ENCODE measurements around the gene SLC2A1.

The SLC2A1 gene

DNA sequence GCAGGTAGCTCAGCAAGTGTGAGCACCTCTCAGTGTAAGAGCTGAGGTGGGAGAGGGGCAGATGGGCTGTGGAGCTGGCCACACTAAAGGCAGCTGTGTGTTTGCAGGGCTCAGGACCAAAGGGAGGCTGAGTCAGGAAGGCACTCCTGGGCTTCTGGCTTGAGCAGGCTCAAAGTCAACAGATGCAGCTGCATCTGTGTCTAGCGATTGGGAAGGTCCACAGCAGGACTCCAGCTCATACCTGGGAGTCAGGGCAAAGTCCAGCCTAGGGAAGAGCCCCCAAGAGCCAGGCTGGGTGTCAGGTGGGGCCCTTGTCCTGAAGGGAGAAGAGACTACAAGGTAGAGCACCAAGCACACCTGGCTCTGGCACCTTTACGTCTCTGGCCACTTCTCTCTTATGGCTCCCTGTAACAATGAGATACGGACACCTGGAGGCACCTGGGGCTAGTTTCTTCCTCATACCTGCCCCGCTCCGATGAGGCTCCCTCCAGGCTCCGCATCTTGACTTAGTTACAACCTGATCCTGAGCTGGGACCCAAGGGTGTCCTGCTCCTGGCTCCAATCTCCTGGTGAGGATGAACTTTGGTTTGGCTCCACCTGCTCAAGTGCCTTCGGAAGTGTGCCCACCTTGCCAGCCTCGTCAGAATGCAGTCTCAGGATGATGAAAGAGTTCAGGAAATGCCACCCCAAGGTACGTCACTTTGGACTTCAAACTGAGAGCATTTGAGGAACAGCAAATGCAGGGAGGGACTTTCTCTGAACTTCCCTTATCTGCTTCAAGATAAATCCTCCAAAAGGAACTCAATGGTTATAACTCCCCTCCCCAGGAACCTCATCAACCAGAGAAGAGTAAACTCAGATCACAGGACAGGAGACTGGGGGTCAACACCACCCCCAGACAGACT is 21.5 kb upstream of the SLC2A1 start:
- DNase-seq: no peak

DNA sequence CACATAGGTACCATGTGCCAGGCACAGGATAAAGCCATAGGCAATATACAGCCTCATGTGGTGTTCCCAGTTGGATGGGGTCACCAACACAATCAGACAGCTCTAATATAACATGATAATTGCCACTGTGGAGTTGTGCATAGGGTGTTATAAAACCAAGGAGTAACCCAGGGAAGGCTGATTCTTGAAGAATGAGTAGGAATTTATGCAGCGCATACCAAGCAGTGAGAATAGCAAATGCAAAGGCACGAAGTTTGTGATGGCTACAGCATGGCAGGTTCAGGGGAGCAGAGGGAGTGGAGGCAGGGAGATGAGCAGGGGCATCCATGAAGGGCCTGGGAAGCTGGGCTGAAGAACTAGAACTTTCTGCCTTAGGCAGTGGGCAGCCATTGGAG is 20.4 kb upstream of the SLC2A1 start:
- DNase-seq: no peak

DNA sequence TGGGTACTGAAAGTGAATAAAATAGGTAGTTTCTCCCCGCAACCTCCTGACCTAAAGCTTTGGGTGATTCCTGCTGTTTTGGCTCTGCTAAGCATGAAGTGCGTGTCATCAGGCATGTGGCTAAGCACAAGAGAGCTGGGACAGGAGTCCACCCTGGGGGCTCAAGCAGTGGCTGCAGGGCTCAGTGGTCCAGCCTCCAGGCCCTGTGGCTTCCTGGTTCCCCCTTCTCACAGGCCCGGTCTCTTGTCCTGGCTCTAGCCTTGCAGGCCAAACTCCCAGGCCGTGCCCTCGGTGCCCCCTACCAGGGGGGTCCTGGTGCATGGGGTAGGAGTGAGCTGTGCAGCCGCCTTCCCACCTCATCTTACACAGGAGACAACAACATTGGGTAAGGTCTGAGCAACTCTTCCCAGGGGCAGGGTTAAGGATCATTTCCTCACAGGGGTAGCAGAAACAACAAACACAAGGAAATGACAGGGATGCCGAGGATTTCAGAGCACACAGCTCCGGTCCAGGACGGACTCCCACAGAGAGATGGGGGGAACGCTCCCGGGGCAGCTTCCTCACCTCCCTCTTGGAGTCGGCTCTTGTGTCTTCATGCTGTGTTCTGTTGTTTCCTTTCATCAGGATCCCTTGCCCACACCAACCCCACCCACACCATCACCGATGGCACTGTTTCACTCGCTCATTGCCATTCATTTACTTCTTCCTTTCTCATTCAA is 19.8 kb upstream of the SLC2A1 start:
- no peak for DNase-seq

DNA sequence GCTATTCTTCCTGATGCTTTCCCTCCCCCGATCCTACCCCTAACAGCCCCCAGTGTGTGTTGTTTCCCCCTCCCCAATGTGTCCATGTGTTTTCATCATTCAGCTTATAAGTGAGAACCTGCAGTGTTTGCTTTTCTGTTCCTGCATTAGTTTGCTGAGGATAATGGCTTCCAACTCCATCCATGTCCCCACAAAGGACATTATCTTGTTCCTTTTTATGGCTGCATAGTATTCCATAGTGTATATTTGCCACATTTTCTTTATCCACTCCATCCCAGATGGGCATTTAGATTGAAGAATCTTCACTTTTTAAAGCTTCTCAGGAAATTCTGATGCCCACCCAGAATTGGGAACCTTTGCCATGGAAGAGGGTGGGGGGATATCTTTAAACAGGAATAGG is 19.0 kb upstream of the SLC2A1 start:
- no peak for DNase-seq

DNA sequence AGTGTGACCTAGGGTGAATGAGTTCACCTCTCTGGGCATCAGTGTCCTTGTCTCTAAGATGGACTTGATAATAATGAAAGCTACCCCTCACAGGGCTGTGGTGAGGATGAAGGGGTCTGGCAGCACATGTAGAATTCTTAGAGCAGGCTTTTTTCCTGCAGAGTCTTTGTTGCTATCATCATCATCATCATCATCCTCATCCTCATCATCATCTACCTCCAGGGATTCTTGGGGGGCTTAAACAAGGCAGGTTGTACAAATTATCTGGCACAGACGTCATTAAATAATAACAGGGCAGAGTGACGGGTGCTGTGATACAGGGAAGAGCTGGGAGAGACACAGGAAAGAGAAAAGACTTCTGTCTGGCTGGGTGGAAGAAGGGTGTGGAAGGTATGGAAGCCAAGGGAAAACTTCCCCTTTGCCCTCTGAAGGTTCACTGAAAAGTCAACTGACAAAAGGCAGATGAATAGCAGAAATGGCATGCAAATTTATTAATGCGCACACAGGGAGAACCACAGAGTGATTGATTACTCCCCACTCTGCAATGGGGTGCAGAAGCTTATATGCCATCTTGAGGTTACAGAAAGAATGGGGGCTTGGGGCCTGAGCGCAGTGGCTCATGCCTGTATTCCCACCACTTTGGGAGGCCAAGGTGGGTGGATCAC is 17.0 kb upstream of the SLC2A1 start:
- DNase-seq: no peak

DNA sequence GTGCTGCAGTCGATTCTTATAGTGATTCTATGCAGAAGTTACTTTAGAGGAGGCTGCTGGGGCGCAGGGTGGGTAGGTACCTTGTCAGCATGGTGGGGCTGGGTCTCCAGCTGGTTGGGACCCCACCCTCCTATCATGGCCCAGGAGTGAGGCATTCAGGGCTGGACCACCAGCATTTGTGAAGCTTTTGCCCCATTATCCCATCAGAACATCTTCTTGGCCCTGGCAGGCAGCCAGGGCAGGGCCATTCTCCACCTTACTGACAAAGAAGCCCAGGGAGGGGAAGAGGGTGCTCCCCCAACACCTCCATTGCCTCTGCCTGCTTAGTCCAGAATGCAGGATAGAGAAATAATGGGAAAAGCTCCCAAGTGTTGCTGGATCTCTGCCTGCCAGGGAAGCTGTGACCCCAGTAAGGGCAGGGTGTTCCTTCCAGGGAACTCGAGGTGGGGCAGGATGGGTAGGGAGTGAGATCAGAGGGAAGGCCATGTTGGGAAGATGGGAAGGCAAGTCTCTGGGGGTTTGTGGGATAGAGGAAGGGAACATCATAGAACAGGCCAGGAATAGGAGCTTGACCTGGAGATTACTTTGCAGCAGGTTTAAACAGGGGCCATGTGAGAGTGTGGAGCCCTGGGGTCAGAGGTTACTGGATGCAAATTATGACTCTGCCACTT is 16.2 kb upstream of the SLC2A1 start:
- DNase-seq: no peak

DNA sequence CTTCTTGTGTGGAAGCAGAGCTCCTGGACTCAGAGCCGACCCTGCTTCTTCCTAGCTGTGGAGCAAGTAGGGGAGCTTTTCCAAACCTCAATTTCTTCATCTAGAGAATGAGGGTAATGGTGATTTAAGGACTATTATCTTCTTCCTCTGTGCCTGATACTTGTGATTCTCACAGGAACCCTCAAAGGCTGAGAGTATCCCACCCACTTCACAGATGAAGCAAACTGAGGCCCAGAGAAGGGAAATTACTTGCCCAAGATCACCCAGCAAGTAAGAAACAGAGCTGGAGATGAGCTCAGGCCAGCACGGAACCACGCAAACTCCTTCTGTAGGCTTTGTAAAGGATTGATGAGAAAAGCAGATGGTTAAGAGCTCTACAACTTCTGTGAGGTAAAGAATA is 15.1 kb upstream of the SLC2A1 start:
- DNase-seq: no peak

DNA sequence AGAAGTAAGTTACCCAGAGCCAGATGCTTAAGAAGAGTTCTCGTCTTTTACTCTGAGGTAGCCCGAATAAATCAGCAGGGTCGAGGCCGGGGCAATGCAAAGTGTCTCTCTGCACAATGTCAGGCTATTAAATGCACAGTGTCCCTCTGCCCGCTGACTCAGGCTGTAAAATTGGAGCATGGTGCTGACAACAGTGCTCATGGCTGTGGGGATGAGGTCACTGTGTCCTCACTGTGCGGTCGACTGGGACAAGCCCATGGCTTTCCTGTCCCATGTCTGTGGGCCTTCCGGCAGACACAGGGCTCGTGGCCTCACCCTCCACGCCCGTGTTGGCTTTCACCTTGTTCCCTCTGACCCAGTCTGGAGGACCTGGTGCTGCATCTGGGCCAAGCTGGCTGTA is 14.6 kb upstream of the SLC2A1 start:
- no peak for DNase-seq

DNA sequence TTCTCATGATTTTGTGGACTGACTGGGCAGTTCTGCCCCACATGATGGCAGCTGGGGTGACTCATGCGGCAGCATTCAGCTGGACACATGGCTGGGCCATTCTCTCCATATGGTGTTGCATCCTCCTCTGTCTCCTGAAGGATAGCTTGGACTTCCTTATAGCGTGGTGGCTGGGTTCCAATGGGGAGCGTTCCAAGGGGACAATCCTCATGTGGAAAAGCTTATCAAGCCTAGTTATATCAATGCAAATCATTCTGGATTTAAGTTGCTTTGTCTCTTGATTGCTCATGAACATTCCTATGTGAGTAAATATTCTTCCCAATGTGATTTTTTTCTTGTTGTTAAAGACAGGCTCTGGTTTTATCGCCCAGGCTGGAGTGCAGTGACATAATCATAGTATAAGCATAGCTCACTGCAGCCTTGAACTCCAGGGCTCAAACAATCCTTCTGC is 13.2 kb upstream of the SLC2A1 start:
- DNase-seq: no peak

DNA sequence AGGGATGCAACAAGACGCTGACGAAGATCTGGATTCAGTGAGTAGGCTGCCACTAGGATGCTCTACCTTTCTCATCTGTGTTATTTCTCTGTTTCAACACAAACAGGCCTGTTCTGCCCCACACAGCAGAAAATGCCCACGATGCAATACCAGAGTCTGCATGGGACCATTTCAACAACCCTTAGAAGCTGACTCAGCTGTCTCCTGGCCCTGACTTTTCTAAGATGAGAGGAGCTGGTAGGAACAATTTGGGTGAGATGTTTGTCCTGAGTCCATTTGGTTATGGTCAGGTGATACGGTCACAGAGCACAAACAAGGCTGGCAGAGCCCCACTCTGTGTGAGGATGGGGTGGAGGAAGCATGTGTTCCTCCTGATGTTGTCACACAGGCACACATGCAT is 11.5 kb upstream of the SLC2A1 start:
- DNase-seq: no peak

DNA sequence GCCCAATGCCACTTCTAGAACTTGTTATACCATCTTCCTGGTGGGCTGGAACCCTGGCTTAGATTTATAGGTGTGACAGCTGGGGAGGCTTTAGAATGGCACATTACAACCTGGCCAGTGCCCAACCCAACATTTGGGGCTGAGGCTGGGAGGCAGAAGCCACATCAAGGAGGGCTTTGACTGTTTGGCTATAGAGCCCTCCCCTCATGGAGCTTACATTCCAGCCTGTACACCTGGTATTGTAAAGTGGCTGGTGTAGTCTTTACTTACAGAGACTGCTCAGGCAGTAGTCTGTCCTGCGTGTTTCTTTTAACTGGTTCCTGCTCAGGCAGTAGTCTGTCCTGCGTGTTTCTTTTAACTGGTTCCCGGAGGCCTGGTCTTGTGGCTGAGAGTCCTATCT is 10.0 kb upstream of the SLC2A1 start:
- no peak for DNase-seq

DNA sequence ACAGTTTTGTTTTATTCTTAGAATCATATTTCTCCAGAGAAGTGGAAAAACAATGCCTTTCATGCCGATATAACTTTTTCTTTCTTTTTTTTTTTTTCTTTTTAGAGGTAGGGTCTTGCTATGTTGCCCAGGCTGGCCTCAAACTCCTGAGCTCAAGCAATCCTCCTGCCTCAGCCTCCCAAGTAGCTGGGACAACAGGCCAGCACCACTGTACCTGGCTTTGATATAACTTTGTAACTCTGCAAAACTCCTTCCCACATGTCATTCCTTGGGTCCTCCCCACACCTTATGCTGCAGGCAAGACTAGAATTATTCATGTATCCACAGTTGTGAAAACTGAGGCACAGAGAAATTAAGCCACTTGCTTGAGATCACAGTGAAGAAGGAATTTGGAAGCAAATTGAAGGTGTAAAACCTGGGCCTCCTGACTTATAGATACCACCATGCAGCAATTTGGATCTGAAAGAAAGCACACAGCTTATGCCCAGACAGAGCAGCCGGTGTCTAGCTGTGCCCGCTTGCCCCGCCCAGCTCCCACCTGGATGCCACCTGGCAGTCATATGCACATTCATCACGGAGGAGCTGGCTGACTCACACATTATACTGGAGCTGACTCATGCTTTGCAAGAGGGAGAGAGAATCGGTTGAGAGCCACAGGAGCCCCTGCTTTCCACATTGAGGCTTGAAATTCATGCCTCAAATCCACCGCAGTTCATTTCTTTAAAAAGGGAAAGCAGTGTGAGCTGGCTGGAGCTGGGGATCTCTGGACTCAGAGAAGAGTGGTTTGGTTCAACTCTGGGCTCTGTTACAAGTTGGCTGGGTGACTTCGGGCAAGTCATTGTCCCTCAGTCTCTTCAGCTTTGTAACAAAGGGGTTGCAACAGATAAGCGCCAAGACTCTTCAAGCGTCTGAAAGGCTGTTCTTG is 8.3 kb upstream of the SLC2A1 start:
- DNase-seq: no peak

DNA sequence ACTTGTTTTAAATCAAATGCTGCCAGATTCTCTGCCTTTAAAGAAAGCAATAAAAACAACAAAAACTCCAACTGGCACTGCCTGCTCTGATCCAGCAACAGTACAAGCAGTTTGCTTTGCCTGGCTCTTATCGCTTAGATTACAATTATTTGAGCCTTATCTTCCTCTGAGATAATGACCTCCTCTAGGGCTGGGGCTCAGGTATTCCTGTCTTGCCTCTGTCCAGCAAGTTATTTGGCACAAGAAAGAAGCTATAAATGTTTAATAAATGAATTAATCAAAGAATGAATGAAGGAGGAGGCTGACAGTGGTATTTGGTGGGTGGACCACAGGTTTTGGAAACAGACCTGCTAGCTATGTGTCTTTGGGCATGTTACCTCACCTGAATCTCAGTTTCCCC is 6.7 kb upstream of the SLC2A1 start:
- no peak for DNase-seq

DNA sequence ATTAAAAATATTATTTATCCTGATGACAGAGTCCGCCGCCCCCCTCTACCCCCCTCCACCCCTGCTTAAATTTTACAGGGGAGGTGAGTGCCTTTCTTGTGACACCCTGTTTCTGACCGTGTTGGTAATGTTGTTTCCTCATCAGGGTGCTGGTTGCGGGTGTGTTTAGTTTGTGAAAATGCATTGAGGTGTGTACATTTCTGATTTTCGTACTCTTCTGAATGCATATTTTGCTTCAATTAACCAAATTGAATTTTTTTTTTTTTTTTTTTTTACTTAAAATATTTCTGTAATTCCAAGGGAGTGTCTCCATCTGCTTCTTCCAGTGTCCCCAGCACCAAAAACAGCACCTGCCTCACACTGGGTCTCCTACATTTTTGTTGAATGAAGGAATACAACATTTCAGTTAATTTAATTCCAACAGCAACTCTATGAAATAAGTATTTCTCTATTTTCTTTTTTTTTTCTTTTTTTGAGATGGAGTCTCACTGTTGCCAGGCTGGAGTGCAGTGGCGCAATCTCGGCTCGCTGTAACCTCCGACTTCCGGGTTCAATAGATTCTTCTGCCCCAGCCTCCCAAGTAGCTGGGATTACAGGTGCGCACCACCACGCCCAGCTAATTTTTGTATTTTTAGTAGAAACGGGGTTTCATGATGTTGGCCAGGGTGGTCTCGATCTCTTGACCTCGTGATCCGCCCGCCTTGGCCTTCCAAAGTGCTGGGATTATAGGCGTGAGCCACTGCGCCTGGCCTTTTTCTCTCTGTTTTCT is 5.6 kb upstream of the SLC2A1 start:
- DNase-seq: no peak

DNA sequence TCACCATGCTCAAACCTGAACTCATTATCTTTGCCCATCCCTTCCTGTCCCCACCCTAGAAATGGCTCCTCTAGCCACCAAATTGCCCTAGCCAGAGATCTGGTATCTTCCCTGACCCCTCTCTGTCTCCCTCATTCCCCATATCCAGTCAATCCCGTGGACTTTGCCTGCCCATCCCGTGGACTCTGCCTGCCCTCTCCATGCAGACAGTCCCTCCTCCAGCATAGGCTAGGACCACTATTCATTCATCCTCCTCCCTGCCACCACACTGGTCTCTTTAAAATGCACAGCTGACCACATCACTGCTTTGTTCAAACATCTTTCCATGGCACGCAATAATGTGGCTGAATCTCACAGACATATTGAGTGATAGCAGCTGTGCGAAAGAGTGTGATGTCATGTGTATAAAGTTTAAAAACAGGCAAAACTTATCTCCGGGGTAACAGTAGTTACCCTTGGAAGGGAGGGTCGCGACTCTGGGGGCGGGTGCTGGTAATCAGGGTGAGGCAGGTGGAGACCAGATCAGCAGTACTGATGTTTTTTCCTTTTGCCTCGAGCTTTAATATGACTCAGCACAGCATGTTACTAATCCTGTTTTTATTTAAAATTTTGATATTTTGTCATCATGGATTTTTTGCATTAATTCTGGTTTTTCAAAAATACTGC is 4.8 kb upstream of the SLC2A1 start:
- no peak for DNase-seq

DNA sequence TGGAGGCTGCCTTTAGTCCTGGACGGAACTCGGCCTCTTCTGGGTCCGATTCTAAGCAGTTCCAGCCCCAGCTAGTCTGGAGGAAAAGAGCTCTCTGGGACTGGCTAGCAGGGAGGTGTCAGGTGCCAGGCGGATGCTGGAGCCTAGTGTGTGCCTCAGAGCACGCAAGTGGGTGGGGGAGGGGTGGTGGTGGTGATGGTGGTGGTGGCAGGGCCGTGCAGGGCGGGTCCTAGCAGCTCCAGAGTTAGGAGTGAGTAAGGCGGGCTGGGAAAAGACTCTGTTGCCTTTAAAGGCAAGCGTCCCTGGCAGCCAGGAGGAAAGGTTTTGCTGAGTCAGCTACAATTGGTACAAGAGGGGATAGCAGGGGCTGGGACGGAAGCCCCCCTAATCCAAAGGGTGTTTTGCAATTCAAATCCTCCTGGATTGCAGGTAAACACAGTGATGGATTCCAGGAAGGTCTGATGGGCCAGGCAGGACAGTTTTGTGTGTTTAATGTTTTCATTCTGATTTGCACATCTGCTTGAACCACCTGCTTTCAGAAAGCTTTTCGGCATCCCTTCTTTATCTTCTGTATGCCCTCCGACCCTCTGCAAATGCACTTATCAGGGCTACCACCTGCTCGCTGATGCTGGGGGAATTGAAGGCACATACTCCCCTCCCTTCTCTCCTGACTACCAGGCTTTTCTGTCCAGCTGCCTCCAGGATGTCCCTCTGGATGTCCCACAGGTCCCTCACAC is 4.1 kb upstream of the SLC2A1 start:
- no peak for DNase-seq

DNA sequence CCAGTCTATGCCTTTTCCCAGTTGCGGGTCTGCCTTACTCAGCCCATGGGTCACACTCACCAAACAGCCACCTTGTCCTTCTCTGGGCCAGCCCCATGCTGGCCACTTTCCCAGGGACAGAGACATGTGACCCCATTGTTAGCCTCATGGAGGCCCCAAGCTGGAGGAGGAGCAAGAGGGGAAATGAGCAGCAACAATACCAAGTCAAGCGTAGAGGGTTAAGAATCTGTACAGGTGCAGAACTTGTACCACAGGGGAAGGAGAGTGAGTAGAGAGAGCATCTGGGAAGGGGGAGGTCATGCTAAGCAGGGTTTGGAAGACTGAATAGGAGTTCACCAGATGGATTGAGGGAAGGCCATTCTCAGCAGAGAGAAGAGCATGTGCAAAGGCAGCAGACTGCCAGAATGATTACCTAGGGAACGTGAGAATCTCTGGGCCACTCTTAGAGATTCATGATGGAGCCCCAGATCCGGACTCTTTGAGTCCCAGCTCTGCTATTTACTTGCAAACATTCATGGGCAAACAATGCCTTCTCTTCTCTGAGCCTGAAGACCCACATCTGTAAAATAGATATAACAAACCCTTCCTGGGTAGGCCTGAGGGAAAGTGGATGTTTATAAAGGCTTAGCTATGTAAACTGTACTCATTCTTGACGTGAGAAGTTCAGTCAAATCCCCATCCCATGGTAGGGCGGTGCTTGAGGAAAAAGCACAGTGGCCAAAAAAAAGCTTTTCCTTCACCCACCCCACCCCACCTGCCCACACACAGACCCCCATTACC is 2.8 kb upstream of the SLC2A1 start:
- no peak for DNase-seq

DNA sequence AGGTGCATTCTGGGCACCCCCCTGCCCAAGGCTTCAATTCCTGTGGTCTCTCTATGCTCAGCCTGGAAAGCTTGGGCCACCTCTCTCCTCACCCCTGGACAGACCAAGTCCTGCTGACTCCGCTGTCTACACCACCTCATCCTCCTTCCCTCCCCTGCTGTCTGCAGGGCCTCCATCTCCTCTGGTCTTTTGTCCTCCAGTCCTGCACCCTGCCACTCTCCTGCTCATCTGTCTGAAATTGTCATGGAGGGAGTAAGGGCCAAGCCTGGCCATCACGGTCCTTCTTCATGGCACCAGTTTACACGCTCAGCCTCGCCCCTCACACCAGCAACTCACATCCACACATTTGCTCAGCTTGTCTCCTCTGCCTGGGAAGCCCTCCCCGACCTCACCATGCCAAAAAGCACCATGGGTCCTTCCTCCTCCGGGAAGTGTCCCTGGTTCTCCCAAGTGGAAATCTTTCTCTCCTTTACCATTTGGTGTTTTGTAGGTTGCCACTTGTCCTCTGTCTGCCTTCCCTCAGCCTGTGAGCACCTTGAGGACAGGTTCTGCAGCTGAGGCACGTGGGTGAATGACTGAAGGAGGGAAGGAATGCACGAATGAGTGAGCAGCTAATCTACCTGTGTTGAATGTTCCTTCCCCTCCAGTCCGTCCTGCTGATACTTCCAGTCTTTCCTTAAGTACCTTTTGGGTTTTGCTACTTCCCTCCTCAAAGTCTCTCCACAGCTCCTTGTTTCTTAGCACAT is 2.1 kb upstream of the SLC2A1 start:
- DNase-seq: no peak

DNA sequence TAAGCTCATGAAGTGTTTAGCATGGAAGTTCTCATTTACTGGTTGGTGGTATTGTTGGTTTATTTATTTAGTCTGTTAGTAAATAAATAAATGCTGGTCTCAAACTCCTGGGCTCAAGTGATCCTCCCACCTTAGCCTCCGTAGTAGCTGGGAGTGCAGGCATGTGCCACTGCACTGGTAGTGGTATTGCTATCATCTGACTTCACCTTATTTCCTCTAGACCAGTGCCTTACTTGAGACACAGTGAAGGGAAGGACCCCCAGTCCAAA is 1.4 kb upstream of the SLC2A1 start:
- no peak for DNase-seq

Measured in activated CD4-positive, alpha-beta T cell treated with anti-CD3 and anti-CD28 coated beads for 4 hours (primary cell).